Effector memory CD4-positive, alpha-beta T cell (primary cell): Measurements from ENCODE around the gene SHANK3.

Experiments used
- DNase-seq, 3 donors: peaks; one replicate each; pipeline ENCODE4 v3.0.0-alpha.2; 2020
- H3K27ac ChIP-seq: 2 replicates; pipeline ENCODE4 v1.7.0; 2013; ENCODE audit warnings: mild to moderate bottlenecking, low read length, moderate library complexity; ENCODE audit not compliant: insufficient read depth, poor library complexity, severe bottlenecking
- H3K27me3 ChIP-seq: replicated peaks from 2 replicates; pipeline ENCODE4 v1.7.0; 2013; ENCODE audit warnings: mild to moderate bottlenecking, low read length; ENCODE audit not compliant: insufficient read depth, control insufficient read depth, poor library complexity, severe bottlenecking
- H3K36me3 ChIP-seq: 2 replicates; pipeline ENCODE4 v1.7.0; 2013; ENCODE audit warnings: mild to moderate bottlenecking, low read length, moderate library complexity; ENCODE audit not compliant: control insufficient read depth, insufficient read depth
- H3K4me1 ChIP-seq: 2 replicates; pipeline ENCODE4 v1.7.0; 2013; ENCODE audit warnings: low read length, mild to moderate bottlenecking; ENCODE audit not compliant: control insufficient read depth, insufficient read depth, poor library complexity, severe bottlenecking
- H3K4me3 ChIP-seq: 2 replicates; pipeline ENCODE4 v1.7.0; 2013; ENCODE audit warnings: low read length, low read depth, mild to moderate bottlenecking; ENCODE audit not compliant: insufficient read depth, poor library complexity, severe bottlenecking
- H3K9me3 ChIP-seq: 2 replicates; pipeline ENCODE4 v1.7.0; 2013; ENCODE audit warnings: mild to moderate bottlenecking, low read length, moderate library complexity; ENCODE audit not compliant: control insufficient read depth

SHANK3 gene

GRCh38 chr22:50719814-50720300, 47.2 kb downstream of the SHANK3 start:
- no peaks in the 10 kb centered on the region for H3K9me3 ChIP-seq

GRCh38 chr22:50720301-50721256, 48.0 kb downstream of the SHANK3 start:
- DNase-seq = no peak
- no peaks in the 10 kb centered on the region for H3K36me3 ChIP-seq
- no peak overlapping the region for H3K27ac ChIP-seq
- no peaks in the 10 kb centered on the region for H3K27me3 ChIP-seq
- no peaks in the 10 kb centered on the region for H3K9me3 ChIP-seq
- no peak overlapping the region for H3K4me3 ChIP-seq
- H3K4me1 ChIP-seq = no peaks in the 10 kb centered on the region

More at GRCh38 chr22:50719814-50720300, 47.2 kb downstream of the SHANK3 start:
- Histone ChIP-seq H3K27me3 (no peaks in the 10 kb centered on the region), H3K27ac (no peak overlapping the region), H3K36me3 (no peaks in the 10 kb centered on the region), H3K4me3 (no peak overlapping the region), H3K4me1 (no peaks in the 10 kb centered on the region)
- DNase-seq = no peak

- no peaks in the 10 kb centered on the region for H3K36me3 ChIP-seq
- no peak overlapping the region for H3K4me3 ChIP-seq
- no peak overlapping the region for H3K27ac ChIP-seq
- H3K27me3 ChIP-seq = no peaks in the 10 kb centered on the region
- H3K4me1 ChIP-seq = no peaks in the 10 kb centered on the region
- H3K9me3 ChIP-seq = no peaks in the 10 kb centered on the region
- no peak for DNase-seq
Measured at GRCh38 chr22:50721257-50721844, 48.7 kb downstream of the SHANK3 start.

GRCh38 chr22:50722048-50722701, 49.6 kb downstream of the SHANK3 start:
- no peak for DNase-seq
- Histone ChIP-seq H3K9me3 (no peaks in the 10 kb centered on the region), H3K27me3 (no peaks in the 10 kb centered on the region), H3K4me1 (no peaks in the 10 kb centered on the region), H3K27ac (no peak overlapping the region), H3K4me3 (no peak overlapping the region), H3K36me3 (no peaks in the 10 kb centered on the region)
